ENCODE data around the gene PTPRC. TPM values are rescaled to one million over a fixed set of nuclear protein-coding genes. Genes with fewer than 3 reads are reported as not detected.

Gene PTPRC
- total RNA-seq, 1 donor from 2014 or later = not detected

GRCh38 chr1:198677871-198678270, 39.0 kb downstream of the PTPRC start:
- H3K27ac Mint-ChIP-seq (ENCODE audit: unreplicated experiment) = no peak overlapping the region
- DNase-seq (ENCODE audit: low read depth, low spot score) = no peak
- no peaks in the 10 kb centered on the region for H3K9me3 Mint-ChIP-seq
- no peaks in the 10 kb centered on the region for H3K27me3 Mint-ChIP-seq (ENCODE audit: low read depth)
- peaks cover 28% of the 10 kb centered on the region for H3K4me1 Mint-ChIP-seq
- TF ChIP-seq CTCF (conservative IDR thresholded peaks at IDR 0.05) = no peak
- H3K4me3 Mint-ChIP-seq = no peak overlapping the region
- no peaks in the 10 kb centered on the region for H3K36me3 Mint-ChIP-seq (ENCODE audit: low read depth)

DNA sequence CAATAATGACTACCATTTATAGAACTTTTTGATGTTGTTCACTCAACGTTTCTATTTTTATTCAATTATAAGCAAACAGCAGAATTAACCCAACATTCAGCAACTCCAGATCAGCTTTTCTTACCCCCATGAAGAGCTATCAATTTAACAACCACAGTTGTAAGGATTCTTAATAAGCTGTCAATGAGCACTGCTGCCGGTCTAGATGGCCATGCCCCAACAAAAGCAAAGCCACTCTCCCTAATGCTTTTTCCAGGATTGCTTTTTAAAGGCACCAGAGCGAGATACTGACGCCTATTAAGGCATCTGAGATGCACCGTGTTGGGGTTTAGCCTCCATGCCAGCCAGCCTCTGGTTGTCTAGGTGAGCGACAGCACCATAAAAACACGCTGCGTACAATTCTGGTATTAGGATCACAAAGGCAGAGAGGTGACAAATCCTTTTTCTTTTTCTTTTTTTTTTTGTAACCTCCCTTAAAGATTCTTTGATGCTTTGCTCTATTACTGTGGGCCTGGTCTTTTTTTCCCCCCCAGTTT, 39.5 kb downstream of the PTPRC start:
- no peaks in the 10 kb centered on the region for H3K36me3 Mint-ChIP-seq (ENCODE audit: low read depth)
- H3K27ac Mint-ChIP-seq (ENCODE audit: unreplicated experiment) = no peak overlapping the region
- no peaks in the 10 kb centered on the region for H3K9me3 Mint-ChIP-seq

DNA sequence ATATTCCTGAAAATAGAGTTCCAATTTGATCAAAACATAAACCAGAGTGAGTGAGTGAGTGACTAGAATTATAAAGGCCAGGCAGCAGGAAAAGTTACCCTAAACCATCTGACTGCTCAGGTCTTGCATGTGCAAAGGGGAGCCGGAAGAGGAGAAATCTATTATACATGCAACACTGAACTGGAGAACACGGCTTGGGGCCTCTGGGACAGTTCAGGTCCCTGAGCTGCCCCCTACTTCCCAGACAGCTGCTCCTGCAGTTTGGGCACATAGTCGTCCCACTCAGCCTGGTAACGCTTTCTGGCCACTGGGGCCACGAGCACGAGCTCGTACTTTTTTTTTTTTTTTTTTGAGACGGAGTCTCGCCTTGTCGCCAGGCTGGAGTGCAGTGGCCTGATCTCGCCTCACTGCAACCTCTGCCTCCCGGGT, 40.1 kb downstream of the PTPRC start:
- Mint-ChIP-seq H3K27ac (ENCODE audit: unreplicated experiment) (no peak overlapping the region), H3K4me1 (peaks cover 29% of the 10 kb centered on the region), H3K4me3 (no peak overlapping the region), H3K36me3 (ENCODE audit: low read depth) (no peaks in the 10 kb centered on the region), H3K27me3 (ENCODE audit: low read depth) (no peaks in the 10 kb centered on the region), H3K9me3 (no peaks in the 10 kb centered on the region)
- no peak for TF ChIP-seq CTCF (conservative IDR thresholded peaks at IDR 0.05)
- DNase-seq (ENCODE audit: low read depth, low spot score) = no peak

More for the DNA sequence above, 39.5 kb downstream of the PTPRC start:
- H3K4me3 Mint-ChIP-seq = no peak overlapping the region
- peaks cover 29% of the 10 kb centered on the region for H3K4me1 Mint-ChIP-seq
- no peak for DNase-seq (ENCODE audit: low read depth, low spot score)
- no peaks in the 10 kb centered on the region for H3K27me3 Mint-ChIP-seq (ENCODE audit: low read depth)
- TF ChIP-seq CTCF (conservative IDR thresholded peaks at IDR 0.05) = no peak

DNA sequence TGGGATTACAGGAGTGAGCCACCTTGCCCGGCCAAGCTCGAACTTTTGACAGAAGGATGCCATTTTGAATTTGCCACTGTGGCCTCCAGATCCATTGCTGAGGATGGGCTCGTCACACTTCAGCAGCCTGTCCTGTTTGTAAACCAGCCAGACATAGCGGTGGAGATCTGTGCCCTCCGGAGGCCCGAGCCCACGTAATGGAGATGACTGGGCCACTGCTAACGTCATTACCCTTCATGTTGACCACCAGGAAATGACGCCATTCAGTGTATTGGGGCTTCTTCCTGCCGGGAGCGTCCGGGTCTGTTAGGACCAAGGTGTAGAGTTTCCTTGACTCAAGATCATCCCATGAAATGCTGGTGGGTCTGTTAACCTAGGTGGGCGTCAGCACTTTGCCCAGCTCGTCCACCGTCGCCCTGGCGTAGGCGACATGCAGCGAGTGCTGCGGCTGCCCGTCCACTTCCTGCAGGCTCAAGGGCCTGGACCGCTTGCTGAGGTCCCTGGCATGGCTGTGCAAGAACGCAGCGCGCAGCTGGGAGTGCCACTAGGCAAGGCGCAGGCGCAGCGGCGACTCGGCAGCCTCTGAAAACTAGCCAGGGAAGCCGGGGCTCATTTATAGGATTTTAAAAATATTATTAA, 40.8 kb downstream of the PTPRC start:
- H3K27me3 Mint-ChIP-seq (ENCODE audit: low read depth) = no peaks in the 10 kb centered on the region
- H3K4me1 Mint-ChIP-seq = peaks cover 32% of the 10 kb centered on the region
- TF ChIP-seq CTCF (conservative IDR thresholded peaks at IDR 0.05) = no peak
- DNase-seq (ENCODE audit: low read depth, low spot score) = no peak
- no peaks in the 10 kb centered on the region for H3K9me3 Mint-ChIP-seq
- H3K4me3 Mint-ChIP-seq = no peak overlapping the region
- H3K27ac Mint-ChIP-seq (ENCODE audit: unreplicated experiment) = no peak overlapping the region
- H3K36me3 Mint-ChIP-seq (ENCODE audit: low read depth) = no peaks in the 10 kb centered on the region

DNA sequence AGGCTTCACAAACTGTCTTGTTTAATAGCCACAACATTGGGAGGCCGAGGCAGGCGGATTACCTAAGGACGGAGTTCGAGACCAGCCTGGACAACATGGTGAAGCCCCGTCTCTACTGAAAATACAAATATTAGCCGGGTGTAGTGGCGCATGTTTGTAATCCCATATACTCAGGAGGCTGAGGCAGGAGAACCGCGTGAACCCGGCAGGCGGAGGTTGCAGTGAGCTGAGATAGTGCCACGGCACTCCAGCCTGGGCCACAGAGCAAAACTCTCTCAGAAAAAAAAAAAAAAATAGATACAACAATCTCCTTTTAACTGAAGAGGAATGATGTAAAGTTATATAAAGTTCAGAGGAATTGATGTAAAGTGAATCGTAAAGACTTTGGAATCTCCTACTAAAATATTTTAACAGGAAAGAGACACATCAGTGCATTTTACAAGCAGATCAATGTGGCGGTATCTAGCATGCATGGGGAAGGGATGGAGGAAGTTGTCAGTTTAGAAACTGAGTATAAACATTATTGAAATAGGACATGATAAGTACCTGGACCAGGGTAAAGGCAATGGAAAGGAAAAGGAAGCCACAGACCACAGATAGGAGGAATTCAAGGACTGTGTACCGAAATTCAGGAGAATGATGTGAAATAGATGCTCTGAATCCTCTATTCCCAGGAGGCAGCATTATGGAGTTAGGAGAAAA, 41.5 kb downstream of the PTPRC start:
- DNase-seq (ENCODE audit: low read depth, low spot score) = no peak
- no peaks in the 10 kb centered on the region for H3K36me3 Mint-ChIP-seq (ENCODE audit: low read depth)
- no peak overlapping the region for H3K27ac Mint-ChIP-seq (ENCODE audit: unreplicated experiment)
- H3K9me3 Mint-ChIP-seq = no peaks in the 10 kb centered on the region
- no peaks in the 10 kb centered on the region for H3K27me3 Mint-ChIP-seq (ENCODE audit: low read depth)
- peaks cover 34% of the 10 kb centered on the region for H3K4me1 Mint-ChIP-seq
- H3K4me3 Mint-ChIP-seq = no peak overlapping the region
- TF ChIP-seq CTCF (conservative IDR thresholded peaks at IDR 0.05) = no peak
